ENCODE data around the gene PPP2R3A.

DNA sequence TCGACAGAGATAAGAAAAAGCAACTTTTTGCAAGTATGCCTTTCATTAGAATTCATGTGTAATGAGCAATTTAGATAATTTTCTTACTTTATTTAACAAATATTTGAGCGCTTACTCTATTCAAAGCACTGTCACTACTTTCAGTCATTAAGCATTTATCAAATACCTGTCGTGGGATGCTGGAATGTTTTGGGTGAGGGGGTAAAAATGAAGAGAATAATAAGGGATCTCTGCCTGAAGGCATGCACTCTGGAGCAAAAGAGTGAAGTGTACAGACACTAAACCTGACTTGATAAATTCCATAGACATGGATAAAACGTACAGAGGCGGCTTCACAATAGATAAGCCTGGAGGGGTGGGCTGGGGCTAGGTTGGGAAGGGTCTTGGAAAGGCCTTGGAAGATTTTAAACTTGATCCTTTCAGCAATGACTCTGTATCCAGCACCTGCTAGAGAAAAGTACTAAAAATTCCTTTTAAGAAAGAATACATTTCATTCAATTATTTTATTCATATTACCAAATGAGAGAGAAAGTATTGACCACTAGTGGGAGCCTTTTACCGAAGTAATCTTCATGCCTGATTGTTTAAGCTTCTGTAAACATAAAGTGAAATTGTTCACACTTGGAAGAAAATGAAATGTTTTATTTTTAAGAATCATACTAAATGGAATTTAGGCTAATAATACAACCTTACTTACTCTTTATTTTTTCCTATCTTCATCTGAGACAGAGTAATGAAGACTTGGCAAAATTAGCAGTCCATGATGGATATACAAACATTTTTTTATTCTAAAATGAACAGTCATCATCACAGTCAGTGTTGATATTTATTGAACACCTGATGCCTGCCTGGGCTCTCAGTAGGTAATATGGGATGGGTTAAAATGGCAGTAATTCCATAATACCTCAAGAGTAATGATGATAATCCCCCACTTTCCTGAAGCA lies 113.2 kb downstream of the PPP2R3A start:
- TF ChIP-seq, protein P1, sequence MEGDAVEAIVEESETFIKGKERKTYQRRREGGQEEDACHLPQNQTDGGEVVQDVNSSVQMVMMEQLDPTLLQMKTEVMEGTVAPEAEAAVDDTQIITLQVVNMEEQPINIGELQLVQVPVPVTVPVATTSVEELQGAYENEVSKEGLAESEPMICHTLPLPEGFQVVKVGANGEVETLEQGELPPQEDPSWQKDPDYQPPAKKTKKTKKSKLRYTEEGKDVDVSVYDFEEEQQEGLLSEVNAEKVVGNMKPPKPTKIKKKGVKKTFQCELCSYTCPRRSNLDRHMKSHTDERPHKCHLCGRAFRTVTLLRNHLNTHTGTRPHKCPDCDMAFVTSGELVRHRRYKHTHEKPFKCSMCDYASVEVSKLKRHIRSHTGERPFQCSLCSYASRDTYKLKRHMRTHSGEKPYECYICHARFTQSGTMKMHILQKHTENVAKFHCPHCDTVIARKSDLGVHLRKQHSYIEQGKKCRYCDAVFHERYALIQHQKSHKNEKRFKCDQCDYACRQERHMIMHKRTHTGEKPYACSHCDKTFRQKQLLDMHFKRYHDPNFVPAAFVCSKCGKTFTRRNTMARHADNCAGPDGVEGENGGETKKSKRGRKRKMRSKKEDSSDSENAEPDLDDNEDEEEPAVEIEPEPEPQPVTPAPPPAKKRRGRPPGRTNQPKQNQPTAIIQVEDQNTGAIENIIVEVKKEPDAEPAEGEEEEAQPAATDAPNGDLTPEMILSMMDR (IDR thresholded peaks at IDR 0.05; ENCODE audit: extremely low read depth in 1 of 2, insufficient read depth in 1 of 2, low read depth in 1 of 2, low read length in 2 of 2): peak; percentile 40 to 45
- TF ChIP-seq EZH2 (IDR thresholded peaks at IDR 0.05; ENCODE audit: borderline replicate concordance, low read depth, low read length, severe bottlenecking) (no peak), POLR2AphosphoS5 (IDR thresholded peaks at IDR 0.05; ENCODE audit: insufficient read depth, low read depth, low read length) (no peak)

Measured in endothelial cell of umbilical vein (primary cell).